Measurements from ENCODE around the gene ATXN7L1.
"Not testable (repeated sequence)": the region's sequence is repeated elsewhere in the genome, so short reads cannot be mapped to it uniquely, and the experiment has no call there.

GRCh38 chr7:105697169-105697568 lies 179.2 kb downstream of the ATXN7L1 start:
- TF ChIP-seq POLR2AphosphoS5 (IDR thresholded peaks at IDR 0.05; ENCODE audit: low read depth, low read length); TAF1 (IDR thresholded peaks at IDR 0.05; ENCODE audit: borderline replicate concordance, low read depth, low read length): not testable (repeated sequence)
